Stimulated activated memory B cell treated with anti-CD40 and anti-IgM and Interleukin-4, amounts not matched to agents 10 μg/mL and 1 μg/mL and 100 μg/mL, for 72 hours (primary cell): ENCODE data around the gene GTSE1.

Experiments used
- ATAC-seq: fragments of 150-1000 bp; cut with Tn5 transposase; 2 replicates; pipeline ENCODE4 v1.10.0; 2021
- H3K27ac Mint-ChIP-seq: one replicate; pipeline ENCODE4 v1.8.0; 2022; ENCODE audit warnings: mild to moderate bottlenecking, mixed read lengths
- H3K27me3 Mint-ChIP-seq: one replicate; pipeline ENCODE4 v1.8.0; 2022; ENCODE audit warnings: mixed read lengths
- H3K36me3 Mint-ChIP-seq: one replicate; pipeline ENCODE4 v1.8.0; 2022; ENCODE audit warnings: mixed read lengths
- H3K4me1 Mint-ChIP-seq: one replicate; pipeline ENCODE4 v1.8.0; 2022; ENCODE audit warnings: mixed read lengths
- H3K4me3 Mint-ChIP-seq: one replicate; pipeline ENCODE4 v1.8.0; 2022; ENCODE audit warnings: mild to moderate bottlenecking, moderate library complexity, mixed read lengths
- H3K9me3 Mint-ChIP-seq: one replicate; pipeline ENCODE4 v1.8.0; 2022; ENCODE audit warnings: mixed read lengths

Gene GTSE1

DNA sequence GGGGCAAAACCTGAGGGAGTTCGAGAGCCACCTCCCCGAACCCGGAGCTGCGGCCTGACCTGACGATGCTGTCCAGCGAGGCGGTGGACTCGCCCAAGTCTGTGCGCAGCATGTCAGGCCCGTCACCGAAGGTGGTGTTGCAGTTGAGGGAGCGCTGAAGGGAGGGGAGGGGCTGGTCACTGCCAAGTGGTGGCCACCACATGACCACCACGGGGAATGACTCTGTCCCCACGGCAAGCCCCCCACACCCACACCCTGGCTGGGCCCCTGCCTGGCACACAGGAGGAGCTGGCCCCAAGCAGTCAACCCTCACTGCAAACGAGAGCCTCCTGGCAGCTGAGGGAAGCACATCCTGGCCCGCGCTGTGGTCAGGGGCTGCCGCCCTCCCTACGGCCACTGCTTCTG, 69.7 kb downstream of the GTSE1 start:
- Mint-ChIP-seq H3K4me1 (peaks cover 52% of the 10 kb centered on the region), H3K36me3 (peaks cover 38% of the 10 kb centered on the region), H3K27ac (no peak overlapping the region), H3K27me3 (no peaks in the 10 kb centered on the region), H3K9me3 (no peaks in the 10 kb centered on the region), H3K4me3 (no peak overlapping the region)
- ATAC-seq = no peak

DNA sequence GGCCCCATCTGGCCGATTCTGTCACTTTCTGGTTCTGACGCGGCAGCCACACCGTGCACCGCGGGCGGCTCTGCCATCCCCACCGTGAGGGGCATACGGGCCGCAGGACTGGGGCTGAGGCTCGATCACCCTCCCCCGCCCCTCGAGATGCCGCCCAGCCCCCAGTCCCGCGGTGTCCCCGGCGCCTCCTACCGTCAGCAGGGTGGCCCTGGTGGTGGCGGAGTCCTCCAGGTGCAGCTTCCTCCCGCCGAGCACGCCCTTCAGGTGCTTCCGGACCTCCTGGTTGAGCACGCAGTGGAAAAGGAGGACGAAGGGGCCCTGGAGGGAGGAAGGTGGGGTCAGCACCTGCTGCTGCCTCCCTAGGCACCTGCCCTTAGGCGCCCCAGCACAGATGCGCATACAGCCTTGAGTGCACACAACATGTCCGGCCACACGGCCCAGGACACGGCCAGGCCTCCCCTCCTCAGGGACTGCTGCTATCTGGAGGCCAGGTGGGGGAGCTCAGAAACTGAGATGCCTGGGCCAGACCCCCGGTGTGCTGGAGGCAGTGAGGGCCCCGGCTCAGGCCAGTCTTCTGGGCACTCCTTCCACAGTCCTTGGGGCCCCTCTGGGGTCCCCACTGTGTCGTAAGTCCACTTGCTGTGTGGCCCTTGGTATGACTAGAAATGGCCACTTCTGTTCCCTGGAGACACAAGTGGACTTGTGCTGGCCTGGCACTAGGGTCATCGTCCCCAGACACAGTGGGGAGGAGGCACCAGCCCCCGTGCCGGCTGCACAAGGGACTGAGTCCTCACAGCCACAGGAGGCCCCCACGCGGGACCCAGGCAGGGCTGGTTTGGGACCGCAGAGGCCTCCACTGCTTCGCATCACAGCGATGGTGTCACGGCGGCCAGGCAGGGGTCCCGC, 70.4 kb downstream of the GTSE1 start:
- Mint-ChIP-seq H3K27me3 (no peaks in the 10 kb centered on the region), H3K4me1 (peaks cover 58% of the 10 kb centered on the region), H3K4me3 (no peak overlapping the region), H3K27ac (no peak overlapping the region), H3K36me3 (peaks cover 41% of the 10 kb centered on the region), H3K9me3 (no peaks in the 10 kb centered on the region)
- ATAC-seq = peak; percentile 38

DNA sequence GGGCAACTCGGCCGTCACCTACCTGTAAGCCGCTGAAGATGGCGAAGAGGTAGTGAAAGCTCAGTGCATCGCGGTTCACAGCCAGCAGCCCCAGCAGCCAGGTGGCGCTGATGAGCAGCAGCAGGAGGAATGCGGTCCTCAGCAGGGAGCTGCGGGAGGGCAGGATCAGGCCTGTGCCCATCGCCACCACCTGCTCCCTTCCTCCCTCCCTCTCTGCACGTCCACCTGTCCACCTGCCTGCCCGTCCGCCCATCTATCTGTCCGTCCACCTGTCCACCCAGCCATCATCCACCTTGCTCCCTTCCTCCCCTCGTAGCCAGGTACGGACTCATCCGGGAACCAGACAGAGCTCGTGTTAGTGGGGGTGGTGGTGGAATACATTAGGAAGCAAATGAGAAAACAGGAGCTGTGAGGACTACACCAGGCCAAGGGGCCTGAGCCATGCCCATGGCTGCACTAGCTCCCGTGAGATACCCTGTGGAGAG, 71.1 kb downstream of the GTSE1 start:
- Mint-ChIP-seq H3K9me3 (no peaks in the 10 kb centered on the region), H3K4me3 (no peak overlapping the region), H3K4me1 (peaks cover 52% of the 10 kb centered on the region)

DNA sequence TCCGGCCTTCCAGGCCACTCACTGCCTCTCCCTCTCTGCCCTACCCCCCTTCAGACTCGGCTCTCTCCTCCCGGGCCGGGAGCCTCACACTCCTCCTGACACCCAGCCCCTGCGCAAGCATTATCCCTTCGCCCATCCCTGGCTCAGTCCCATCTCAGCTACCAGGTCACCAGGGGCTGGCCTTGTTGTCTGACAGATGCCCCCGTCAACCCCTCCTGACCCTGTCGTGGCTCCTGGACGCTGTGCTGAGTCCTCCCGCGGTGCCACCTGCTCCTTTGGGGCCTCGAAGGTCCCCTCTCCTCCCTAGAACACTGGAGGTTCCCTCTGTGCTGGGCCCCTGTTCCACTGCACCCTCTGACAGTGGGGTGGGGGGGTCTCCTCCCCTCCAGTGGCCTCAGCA, 71.8 kb downstream of the GTSE1 start:
- Mint-ChIP-seq H3K27me3 (no peaks in the 10 kb centered on the region), H3K27ac (peak overlapping the region; percentile 25), H3K4me1 (peaks cover 46% of the 10 kb centered on the region), H3K4me3 (no peak overlapping the region), H3K9me3 (no peaks in the 10 kb centered on the region), H3K36me3 (peaks cover 41% of the 10 kb centered on the region)
- no peak for ATAC-seq

More for the DNA sequence above, 71.1 kb downstream of the GTSE1 start:
- ATAC-seq = peak; percentile 65
- H3K36me3 Mint-ChIP-seq = peaks cover 43% of the 10 kb centered on the region
- H3K27ac Mint-ChIP-seq = no peak overlapping the region
- no peaks in the 10 kb centered on the region for H3K27me3 Mint-ChIP-seq

DNA sequence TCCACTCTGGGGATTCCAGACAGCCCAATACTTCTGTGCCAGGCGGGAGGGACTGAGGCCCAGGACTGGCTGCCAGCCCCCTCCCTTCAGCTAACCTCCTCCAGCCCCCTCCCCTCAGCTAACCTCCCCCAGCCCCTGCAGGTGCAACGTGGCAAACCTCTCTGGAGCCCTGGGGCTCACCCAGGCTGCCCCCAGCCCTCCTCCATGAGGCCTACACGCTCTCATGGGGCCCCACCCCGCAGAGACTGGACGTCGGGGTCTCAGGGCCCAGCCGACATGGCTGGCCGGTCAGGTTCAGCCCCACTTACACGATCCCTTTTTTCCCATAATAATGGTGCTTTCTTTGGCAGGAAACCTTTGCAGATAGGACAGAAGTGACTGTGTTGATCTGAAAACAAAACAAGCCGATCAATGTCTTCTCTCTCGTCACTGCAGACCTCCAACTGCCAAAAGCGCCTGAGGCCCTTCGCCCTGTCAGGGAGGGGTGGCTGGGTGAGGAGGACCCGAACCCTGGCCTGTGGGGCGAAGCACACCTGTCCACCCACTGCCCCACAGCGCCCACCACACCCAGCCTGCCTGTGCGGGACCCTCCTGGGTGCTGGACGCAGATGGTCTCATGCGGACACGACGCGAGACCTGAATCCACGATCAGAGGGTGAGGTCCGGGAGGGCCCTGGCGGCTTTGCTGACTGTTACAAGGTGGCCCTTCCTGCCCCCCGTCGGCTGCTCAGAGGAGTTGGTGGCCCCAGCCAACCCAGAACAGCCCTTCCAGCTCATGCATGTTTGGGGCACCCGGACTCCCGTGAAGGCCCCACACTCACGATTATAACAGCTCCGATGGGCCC, 72.4 kb downstream of the GTSE1 start:
- Mint-ChIP-seq H3K9me3 (no peaks in the 10 kb centered on the region), H3K36me3 (peaks cover 41% of the 10 kb centered on the region), H3K27me3 (no peaks in the 10 kb centered on the region), H3K27ac (peak overlapping the region; percentile 25), H3K4me1 (peaks cover 43% of the 10 kb centered on the region), H3K4me3 (no peak overlapping the region)
- ATAC-seq = no peak

DNA sequence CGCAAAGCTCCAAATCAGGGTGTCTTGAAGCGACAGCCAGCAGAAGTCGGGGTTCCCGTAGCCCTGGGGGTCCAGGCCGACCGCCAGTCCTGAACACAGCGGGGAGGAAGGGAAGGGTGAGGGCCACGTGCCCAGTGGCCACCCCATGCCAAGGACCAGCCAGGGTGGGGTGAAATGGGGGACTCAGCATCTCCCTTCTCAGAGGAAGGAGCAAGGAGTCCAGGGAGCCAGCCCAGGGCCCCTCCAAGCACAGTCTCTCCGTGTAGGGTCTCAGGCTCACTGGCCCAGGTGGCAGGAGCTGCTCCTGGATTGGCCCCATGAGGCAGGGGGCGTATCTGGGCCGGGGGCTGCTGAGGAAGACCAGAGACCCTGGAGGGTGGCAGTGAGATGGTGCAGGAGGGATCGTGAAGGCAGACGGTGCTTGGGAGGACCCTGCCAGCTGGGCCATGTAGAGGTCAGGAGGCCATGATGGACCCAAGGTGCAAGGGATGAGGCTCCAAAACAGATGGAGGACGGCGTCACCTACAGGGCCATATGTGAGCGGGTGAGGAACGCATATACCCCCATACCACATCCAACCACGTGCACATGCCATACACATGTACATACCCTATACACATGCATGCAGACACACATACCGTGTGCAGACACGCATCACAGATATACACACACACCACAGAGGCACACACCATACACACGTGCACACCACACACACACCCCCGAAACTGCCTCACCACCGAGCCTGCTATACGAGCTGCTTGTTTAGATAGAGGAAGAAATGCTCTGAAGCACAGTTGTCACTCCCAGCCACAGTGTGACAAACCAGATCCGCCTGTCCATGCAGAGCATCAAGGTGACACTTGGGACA, 73.3 kb downstream of the GTSE1 start:
- no peak overlapping the region for H3K27ac Mint-ChIP-seq
- H3K27me3 Mint-ChIP-seq = no peaks in the 10 kb centered on the region

DNA sequence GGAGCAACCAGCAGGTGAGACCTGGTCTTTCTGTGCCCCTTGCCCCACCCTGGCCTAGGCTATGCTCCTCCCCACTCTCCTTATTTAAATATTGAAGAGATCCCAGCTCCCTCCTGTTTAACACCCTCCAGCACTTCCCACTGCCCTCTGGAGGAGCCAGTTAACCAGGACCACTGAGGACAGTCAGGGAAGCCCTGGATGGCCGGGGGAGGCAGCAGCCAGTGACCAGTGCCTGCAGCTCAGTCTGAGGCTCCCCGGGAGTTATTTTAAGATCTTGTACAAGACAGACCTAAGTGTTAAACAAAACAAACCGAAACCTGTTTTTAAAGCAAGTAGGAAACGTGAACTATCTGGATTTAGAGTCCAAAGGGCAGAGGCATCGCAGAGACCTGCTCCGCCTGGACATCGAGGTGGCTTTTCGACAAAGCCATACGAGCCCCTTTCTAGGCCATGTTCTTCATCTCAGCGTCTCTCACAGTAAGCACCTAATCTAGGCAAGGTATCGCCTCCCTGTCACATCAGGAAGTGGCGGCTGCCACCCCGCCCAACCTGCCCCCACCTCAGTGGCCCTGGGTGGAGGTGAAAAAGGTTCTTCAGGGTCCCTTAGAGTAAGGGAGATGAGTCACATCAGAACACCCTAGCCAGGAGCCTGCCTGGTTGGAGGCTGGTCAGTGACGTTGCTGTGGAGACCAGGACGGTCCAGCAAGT, 74.1 kb downstream of the GTSE1 start:
- Mint-ChIP-seq H3K36me3 (peaks cover 44% of the 10 kb centered on the region), H3K4me1 (peaks cover 29% of the 10 kb centered on the region), H3K27me3 (no peaks in the 10 kb centered on the region), H3K4me3 (no peak overlapping the region), H3K9me3 (peaks cover under 1% of the 10 kb centered on the region), H3K27ac (no peak overlapping the region)
- ATAC-seq = no peak

More for the DNA sequence above, 73.3 kb downstream of the GTSE1 start:
- Mint-ChIP-seq H3K4me3 (no peak overlapping the region), H3K4me1 (peaks cover 34% of the 10 kb centered on the region), H3K9me3 (no peaks in the 10 kb centered on the region), H3K36me3 (peaks cover 36% of the 10 kb centered on the region)
- ATAC-seq = no peak

DNA sequence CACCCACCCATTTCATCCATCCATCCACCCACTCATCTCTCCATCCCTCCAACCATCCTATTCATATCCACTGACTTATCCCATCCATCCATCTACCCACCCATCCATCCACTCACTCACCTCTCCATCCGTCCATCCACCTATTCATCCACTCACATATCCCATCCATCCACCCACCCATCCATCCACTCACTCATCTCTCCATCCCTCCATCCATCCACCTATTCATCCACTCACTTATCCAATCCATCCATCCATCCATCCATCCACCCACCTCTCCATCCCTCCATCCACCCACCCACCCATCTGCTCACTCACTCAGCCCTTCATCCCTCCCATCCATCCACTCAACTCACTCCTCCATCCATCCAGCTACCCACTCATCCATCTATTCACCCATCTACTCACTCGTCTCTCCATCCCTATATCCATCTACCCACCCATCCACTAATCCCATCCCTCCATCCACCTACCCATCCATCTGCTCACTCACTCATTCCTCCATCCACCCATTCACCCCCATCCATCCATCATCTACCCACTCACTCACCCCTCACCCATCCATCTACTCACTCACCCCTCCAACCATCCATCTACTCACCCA, 75.1 kb downstream of the GTSE1 start:
- Mint-ChIP-seq H3K36me3 (peaks cover 54% of the 10 kb centered on the region), H3K27me3 (no peaks in the 10 kb centered on the region), H3K4me1 (peaks cover 29% of the 10 kb centered on the region), H3K4me3 (no peak overlapping the region), H3K27ac (no peak overlapping the region), H3K9me3 (peaks cover 5% of the 10 kb centered on the region)
- no peak for ATAC-seq

DNA sequence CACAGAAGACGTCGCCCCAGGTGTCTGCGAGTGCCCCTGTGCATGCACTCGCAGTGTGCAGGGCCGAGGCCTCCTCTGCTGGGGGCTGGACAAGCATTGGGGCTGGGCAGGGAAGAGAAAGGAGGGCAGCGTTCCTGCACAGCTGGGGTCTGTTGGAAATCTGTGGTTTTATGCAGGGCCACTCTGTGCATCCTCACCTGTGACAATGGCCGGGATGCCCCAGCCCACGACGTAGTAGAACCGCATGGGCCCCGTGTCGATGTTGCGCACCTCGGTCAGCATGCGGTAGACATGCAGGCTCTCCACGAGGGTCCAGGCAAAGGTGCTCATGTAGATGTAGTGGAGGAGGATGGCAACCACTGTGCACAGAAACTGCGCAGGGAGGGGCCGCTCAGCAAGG, 76.0 kb downstream of the GTSE1 start:
- Mint-ChIP-seq H3K4me1 (peaks cover 19% of the 10 kb centered on the region), H3K4me3 (no peak overlapping the region), H3K27ac (no peak overlapping the region), H3K36me3 (peaks cover 64% of the 10 kb centered on the region), H3K9me3 (peaks cover 9% of the 10 kb centered on the region), H3K27me3 (no peaks in the 10 kb centered on the region)
- no peak for ATAC-seq

DNA sequence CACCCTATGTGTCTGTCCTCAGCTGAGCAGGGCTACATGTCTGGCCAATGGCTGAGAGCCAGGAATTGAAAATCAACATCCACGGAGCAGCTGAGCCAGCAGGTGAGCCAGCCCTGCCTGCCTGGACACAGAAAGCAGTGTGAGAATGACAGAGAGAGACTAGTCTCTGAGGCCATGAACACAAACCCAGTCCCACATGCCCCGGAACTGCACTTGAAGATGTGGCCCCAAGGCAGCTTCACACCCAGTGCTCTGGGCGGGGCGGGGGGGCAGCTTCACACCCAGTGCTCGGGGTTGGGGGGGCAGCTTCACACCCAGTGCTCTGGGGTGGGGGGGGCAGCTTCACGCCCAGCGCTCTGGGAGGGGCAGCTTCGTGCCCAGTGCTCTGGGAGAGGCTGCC, 76.5 kb downstream of the GTSE1 start:
- ATAC-seq = no peak
- H3K36me3 Mint-ChIP-seq = peaks cover 67% of the 10 kb centered on the region
- H3K27ac Mint-ChIP-seq = no peak overlapping the region
- peaks cover 9% of the 10 kb centered on the region for H3K9me3 Mint-ChIP-seq
- no peaks in the 10 kb centered on the region for H3K27me3 Mint-ChIP-seq
- H3K4me1 Mint-ChIP-seq = peaks cover 14% of the 10 kb centered on the region
- no peak overlapping the region for H3K4me3 Mint-ChIP-seq

DNA sequence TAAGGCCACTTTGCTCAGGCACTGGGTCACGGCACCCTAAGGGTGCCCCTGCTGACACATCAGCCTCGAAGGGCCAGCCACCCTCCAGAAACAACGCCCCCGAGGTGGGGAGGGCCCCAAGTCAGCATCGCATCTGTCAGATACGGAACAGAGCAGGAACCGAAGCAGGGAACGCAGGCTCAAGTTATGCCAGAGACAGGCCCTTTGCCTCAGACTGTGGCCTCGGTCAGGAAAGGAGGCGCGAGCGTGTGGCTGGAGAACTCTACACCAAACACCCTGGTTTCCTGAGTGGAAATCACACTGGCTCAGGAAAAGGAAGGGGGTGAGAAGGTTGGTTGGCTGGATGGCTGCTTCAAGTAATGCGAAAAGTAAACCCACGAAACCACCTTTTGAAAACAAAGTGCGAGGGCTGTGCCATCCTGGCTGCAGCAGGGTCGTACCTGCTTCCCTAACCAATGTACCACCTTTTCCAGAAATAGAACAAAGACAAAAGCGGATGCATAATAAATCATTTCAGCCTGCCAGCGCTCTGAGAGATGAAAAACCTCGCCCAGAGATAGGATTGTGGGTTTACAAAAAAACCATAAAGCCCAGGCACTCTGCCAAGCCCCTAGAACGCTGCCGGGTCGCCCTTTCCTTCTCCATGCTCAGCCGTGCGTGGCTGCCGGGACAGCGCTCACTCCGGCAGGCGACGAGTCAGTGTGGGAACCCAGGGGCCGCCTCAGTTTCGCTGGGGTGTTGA, 77.4 kb downstream of the GTSE1 start:
- no peak overlapping the region for H3K4me3 Mint-ChIP-seq
- peak overlapping the region; percentile 16 for H3K27ac Mint-ChIP-seq
- H3K27me3 Mint-ChIP-seq = no peaks in the 10 kb centered on the region
- peaks cover 7% of the 10 kb centered on the region for H3K4me1 Mint-ChIP-seq
- ATAC-seq = no peak
- peaks cover 9% of the 10 kb centered on the region for H3K9me3 Mint-ChIP-seq
- peaks cover 72% of the 10 kb centered on the region for H3K36me3 Mint-ChIP-seq

DNA sequence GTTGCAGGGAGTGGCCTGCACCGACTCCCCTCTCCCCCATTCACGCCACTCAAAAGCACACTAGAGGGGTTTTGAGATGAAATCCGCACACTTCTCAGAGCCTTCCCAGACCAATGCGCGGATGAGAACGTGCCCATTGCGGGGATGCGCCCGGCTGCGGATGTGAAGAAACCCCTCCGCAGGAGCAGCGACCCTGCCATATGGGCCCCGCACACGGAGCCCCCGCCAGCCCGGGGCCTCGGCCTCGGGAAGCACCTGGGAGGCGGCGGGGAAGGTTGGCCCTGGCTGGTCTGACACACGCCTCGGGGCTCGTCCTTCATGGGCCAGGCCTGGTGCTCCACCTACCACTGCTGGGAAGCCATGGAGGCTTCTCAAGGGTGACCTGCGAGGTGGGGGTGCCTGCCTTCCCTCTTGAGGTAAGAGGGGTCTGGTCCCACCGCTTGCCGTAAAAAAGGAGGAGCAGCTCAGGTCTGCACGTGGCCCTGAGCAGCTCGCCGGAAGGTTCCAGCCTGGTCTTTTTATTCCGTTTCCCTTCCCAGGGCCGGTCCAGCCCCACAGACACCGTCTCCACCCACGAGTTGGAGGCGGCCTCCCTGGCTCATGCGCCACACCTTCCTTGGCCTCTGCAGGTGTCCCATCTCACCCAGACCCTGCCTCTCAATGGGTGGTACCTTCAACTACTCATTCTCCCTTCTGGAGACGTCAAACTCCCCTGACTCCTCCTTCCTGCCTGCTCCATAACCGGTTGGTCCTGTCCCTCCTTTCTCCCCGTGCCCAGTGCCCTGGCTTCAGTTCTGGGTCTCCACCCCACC, 78.2 kb downstream of the GTSE1 start:
- H3K27me3 Mint-ChIP-seq = no peaks in the 10 kb centered on the region
- H3K4me3 Mint-ChIP-seq = no peak overlapping the region
- H3K9me3 Mint-ChIP-seq = peaks cover 9% of the 10 kb centered on the region
- peak overlapping the region; percentile 16 for H3K27ac Mint-ChIP-seq
- peaks cover 7% of the 10 kb centered on the region for H3K4me1 Mint-ChIP-seq
- H3K36me3 Mint-ChIP-seq = peaks cover 73% of the 10 kb centered on the region
- no peak for ATAC-seq

DNA sequence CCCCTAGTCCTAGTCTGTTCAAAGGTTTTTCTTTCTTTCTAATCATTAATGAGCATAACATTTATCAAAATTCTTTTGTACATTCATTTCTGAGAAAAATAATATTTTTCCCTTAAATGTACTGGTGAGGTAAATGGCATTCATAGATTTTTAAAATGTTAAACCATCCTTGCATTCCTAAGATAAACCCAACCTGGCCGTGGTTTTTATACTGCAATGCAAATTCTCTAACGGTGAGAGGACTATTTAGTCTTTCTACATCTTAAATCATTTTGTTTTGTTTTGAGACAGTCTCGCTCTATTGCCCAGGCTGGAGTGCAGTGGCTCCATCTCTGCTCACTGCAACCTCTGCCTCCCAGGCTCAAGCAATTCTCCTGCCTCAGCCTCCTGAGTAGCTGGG, 79.4 kb downstream of the GTSE1 start:
- Mint-ChIP-seq H3K36me3 (peaks cover 81% of the 10 kb centered on the region), H3K4me3 (no peak overlapping the region), H3K9me3 (peaks cover 9% of the 10 kb centered on the region), H3K27ac (no peak overlapping the region), H3K27me3 (no peaks in the 10 kb centered on the region), H3K4me1 (peaks cover 7% of the 10 kb centered on the region)
- ATAC-seq = no peak
